Erythroblast (primary cell): Measurements from ENCODE around the gene VPS33A.

ENCODE experiments used
- GATA1 ChIP-seq: IDR thresholded peaks from 2 replicates; pipeline ENCODE4 v1.6.1; 2011; ENCODE audit warnings: low read depth, mild to moderate bottlenecking, control low read depth, low read length, moderate library complexity
- POLR2A ChIP-seq: IDR thresholded peaks from 2 replicates; pipeline ENCODE4 v1.6.1; 2011; ENCODE audit warnings: mild to moderate bottlenecking, low read length

- TF ChIP-seq POLR2A (no peak), GATA1 (no peak)
These were observed 70.9 kb downstream of the VPS33A start for GRCh38 chr12:122195405-122195804.
